K562 (cell line): ENCODE measurements around the gene CTF1. TPM values are rescaled to one million over a fixed set of nuclear protein-coding genes. Genes with fewer than 3 reads are reported as not detected.

ENCODE experiments used
- ARHGAP35 ChIP-seq: fragments of 450-650 bp; IDR thresholded peaks from 2 replicates; pipeline ENCODE4 v1.6.1; 2018; ENCODE audit not compliant: partially characterized antibody
- DACH1 ChIP-seq: fragments of 450-650 bp; IDR thresholded peaks from 2 replicates; pipeline ENCODE4 v1.6.1; 2018; ENCODE audit not compliant: partially characterized antibody
- KDM1A ChIP-seq, 2 experiments: fragments of 450-650 bp; IDR thresholded peaks; 2 replicates each; pipeline ENCODE4 v1.6.1; 2016; ENCODE audit warnings: mild to moderate bottlenecking in 2 of 2
- NRF1 ChIP-seq, 2 experiments: fragments of 450-650 bp; IDR thresholded peaks in 1 of 2; conservative IDR thresholded peaks in 1 of 2; 2 replicates each; pipeline ENCODE4 v1.6.1; 2014; ENCODE audit warnings: mild to moderate bottlenecking in 2 of 2
- PCBP2 ChIP-seq: fragments of 200-400 bp; formaldehyde crosslinking; IDR thresholded peaks from 2 replicates; pipeline ENCODE4 v1.6.1; 2018; ENCODE audit warnings: low read length, low read depth, mild to moderate bottlenecking, moderate library complexity; ENCODE audit not compliant: poor library complexity, severe bottlenecking
- RCOR1 ChIP-seq, 2 experiments: IDR thresholded peaks; 2 replicates each; pipeline ENCODE4 v1.6.1; 2012; ENCODE audit warnings: low read depth in 2 of 2, low read length in 2 of 2, borderline replicate concordance in 1 of 2, improper control_type of control experiment in 1 of 2
- TBL1XR1 ChIP-seq, 2 experiments: IDR thresholded peaks; 2 replicates each; pipeline ENCODE4 v1.6.1; 2012; ENCODE audit warnings: improper control_type of control experiment in 2 of 2, low read length in 2 of 2, mild to moderate bottlenecking in 1 of 2
- TCF3 ChIP-seq: sonication (generic); formaldehyde crosslinking; IDR thresholded peaks from 2 replicates; pipeline ENCODE4 v1.4.0; 2020; ENCODE audit warnings: mild to moderate bottlenecking, missing genetic modification reagents
- polyA plus RNA-seq, 8 experiments: library from polyadenylated mRNA; depleted of rRNA in 4 of 8; stranded (reverse) in 5 of 8; unstranded in 3 of 8; fragments of >200 nt; fragmentation: Nextera tagmentation in 2 of 8; fragmentation: Illumina TruSeq in 1 of 8; extraction: Ambion mirVana in 2 of 8; extraction: Trizol in 1 of 8; gene quantifications; 2 replicates each; pipeline versions ENCODE4 v1.2.1 to v1.2.3, GENCODE V29; 2011 to 2014; ENCODE audit warnings: inconsistent platforms in 1 of 8, missing spikeins in 1 of 8
- total RNA-seq, 7 experiments: library from RNA; depleted of rRNA in 6 of 7; stranded (reverse); fragments of >200 nt in 6 of 7; fragmentation: Illumina TruSeq in 2 of 7; extraction: Trizol in 2 of 7; gene quantifications; 2 replicates each; pipeline versions ENCODE4 v1.2.1 to v1.2.3, GENCODE V29; 2011 to 2021; ENCODE audit warnings: low replicate concordance in 1 of 7
- TF ChIP-seq, protein P1 (sequence below), 2 experiments: fragments of 450-650 bp in 1 of 2; sonication (generic) in 1 of 2; formaldehyde crosslinking in 1 of 2; IDR thresholded peaks; 2 replicates each; pipeline versions ENCODE4 v1.7.1 to v1.9.0; 2016 to 2022; ENCODE audit warnings: inconsistent platforms in 1 of 2, mild to moderate bottlenecking in 1 of 2, missing genetic modification reagents in 1 of 2
- TF ChIP-seq, protein P2 (sequence below), 2 experiments: IDR thresholded peaks; 2 replicates each; pipeline ENCODE4 v1.6.1; 2011; ENCODE audit warnings: borderline replicate concordance in 1 of 2, control low read depth in 1 of 2, low read depth in 1 of 2, low read length in 1 of 2, mild to moderate bottlenecking in 1 of 2, mixed read lengths in 1 of 2, moderate library complexity in 1 of 2; ENCODE audit not compliant: insufficient read depth in 1 of 2, insufficient read length in 1 of 2, poor library complexity in 1 of 2, severe bottlenecking in 1 of 2; ENCODE audit errors: extremely low read depth in 1 of 2
- TF ChIP-seq, protein P3 (sequence below), 2 experiments: fragments of 450-650 bp; IDR thresholded peaks; 2 replicates each; pipeline ENCODE4 v1.6.1; 2016
- TF ChIP-seq, protein P4 (sequence below): fragments of 450-650 bp; IDR thresholded peaks from 2 replicates; pipeline ENCODE4 v1.7.0; 2016; ENCODE audit warnings: borderline replicate concordance

Gene CTF1
- total and polyA plus RNA-seq, 9 of the 15 experiments (the other 6 are each of a cell fraction or from before 2014, with no cell fraction given): 0.24 to 2.5 (median 0.44) TPM

DNA sequence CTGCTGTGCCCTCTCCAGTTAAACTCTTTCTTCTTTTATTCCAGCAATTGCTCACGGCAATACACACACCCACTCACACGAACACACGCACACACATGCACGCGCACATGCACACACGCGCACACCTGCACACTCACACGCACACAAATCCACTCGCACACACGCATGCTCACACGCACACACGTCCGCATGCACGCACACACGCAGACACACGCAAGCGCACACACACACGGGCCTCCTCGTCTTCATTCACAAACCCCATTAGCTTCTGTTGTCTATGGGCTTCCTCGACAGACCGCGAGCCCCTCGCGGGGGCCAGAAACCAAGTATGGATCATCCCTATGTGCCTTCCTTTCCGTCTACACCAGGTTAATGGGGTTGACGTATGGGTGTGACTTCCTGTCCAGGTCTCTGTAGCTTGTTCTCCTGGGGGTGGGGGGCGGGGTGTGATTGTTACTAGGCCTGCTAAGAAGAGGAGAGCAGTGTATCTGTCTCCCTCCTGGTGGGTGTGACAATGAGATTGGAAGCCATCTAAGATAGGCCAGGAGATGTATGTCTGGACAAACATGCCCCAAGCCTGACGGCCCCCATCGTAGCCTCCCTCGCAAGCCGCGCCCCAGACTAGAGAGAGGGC, 670 bp upstream of the CTF1 start (continued):
- TF ChIP-seq, protein P1, sequence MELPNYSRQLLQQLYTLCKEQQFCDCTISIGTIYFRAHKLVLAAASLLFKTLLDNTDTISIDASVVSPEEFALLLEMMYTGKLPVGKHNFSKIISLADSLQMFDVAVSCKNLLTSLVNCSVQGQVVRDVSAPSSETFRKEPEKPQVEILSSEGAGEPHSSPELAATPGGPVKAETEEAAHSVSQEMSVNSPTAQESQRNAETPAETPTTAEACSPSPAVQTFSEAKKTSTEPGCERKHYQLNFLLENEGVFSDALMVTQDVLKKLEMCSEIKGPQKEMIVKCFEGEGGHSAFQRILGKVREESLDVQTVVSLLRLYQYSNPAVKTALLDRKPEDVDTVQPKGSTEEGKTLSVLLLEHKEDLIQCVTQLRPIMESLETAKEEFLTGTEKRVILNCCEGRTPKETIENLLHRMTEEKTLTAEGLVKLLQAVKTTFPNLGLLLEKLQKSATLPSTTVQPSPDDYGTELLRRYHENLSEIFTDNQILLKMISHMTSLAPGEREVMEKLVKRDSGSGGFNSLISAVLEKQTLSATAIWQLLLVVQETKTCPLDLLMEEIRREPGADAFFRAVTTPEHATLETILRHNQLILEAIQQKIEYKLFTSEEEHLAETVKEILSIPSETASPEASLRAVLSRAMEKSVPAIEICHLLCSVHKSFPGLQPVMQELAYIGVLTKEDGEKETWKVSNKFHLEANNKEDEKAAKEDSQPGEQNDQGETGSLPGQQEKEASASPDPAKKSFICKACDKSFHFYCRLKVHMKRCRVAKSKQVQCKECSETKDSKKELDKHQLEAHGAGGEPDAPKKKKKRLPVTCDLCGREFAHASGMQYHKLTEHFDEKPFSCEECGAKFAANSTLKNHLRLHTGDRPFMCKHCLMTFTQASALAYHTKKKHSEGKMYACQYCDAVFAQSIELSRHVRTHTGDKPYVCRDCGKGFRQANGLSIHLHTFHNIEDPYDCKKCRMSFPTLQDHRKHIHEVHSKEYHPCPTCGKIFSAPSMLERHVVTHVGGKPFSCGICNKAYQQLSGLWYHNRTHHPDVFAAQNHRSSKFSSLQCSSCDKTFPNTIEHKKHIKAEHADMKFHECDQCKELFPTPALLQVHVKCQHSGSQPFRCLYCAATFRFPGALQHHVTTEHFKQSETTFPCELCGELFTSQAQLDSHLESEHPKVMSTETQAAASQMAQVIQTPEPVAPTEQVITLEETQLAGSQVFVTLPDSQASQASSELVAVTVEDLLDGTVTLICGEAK (IDR thresholded peaks at IDR 0.05): peak; percentile 66
- TF ChIP-seq, protein P1 (CRISPR knock-in tag; IDR thresholded peaks at IDR 0.05): no peak
- TF ChIP-seq, protein P2, sequence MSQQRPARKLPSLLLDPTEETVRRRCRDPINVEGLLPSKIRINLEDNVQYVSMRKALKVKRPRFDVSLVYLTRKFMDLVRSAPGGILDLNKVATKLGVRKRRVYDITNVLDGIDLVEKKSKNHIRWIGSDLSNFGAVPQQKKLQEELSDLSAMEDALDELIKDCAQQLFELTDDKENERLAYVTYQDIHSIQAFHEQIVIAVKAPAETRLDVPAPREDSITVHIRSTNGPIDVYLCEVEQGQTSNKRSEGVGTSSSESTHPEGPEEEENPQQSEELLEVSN (IDR thresholded peaks at IDR 0.05; ENCODE audit: borderline replicate concordance in 1 of 2, extremely low read depth in 1 of 2, insufficient read depth in 1 of 2, insufficient read length in 1 of 2, low read depth in 1 of 2, low read length in 1 of 2, poor library complexity in 1 of 2, severe bottlenecking in 1 of 2): peak in 1 of 2 experiments; percentile 24
- TF ChIP-seq RCOR1 (IDR thresholded peaks at IDR 0.05; ENCODE audit: borderline replicate concordance in 1 of 2, low read depth in 2 of 2, low read length in 2 of 2) (0 out of 4 replicates have a peak, but pooled peaks of 1 of the 2 experiments have one; percentile 8), KDM1A (IDR thresholded peaks at IDR 0.05) (peak in 1 of 2 experiments; percentile 65; a peak in 1 of 4 replicates), TBL1XR1 (IDR thresholded peaks at IDR 0.05; ENCODE audit: low read length in 2 of 2) (peak in 1 of 2 experiments; percentile 47; a peak in 1 of 4 replicates), PCBP2 (no peak), DACH1 (no peak), TCF3 (CRISPR knock-in tag) (peak; percentile 40; the same call in 1 of the 2 replicates), ARHGAP35 (peak; percentile 35), NRF1 (conservative IDR thresholded peaks at IDR 0.05 in 1 of 2, IDR thresholded peaks at IDR 0.05 in 1 of 2) (peak; percentile 82 to 85)
- TF ChIP-seq, protein P3, sequence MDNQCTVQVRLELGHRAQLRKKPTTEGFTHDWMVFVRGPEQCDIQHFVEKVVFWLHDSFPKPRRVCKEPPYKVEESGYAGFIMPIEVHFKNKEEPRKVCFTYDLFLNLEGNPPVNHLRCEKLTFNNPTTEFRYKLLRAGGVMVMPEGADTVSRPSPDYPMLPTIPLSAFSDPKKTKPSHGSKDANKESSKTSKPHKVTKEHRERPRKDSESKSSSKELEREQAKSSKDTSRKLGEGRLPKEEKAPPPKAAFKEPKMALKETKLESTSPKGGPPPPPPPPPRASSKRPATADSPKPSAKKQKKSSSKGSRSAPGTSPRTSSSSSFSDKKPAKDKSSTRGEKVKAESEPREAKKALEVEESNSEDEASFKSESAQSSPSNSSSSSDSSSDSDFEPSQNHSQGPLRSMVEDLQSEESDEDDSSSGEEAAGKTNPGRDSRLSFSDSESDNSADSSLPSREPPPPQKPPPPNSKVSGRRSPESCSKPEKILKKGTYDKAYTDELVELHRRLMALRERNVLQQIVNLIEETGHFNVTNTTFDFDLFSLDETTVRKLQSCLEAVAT (IDR thresholded peaks at IDR 0.05): peak; percentile 40 to 83; a peak in 3 of 4 replicates
- TF ChIP-seq, protein P4, sequence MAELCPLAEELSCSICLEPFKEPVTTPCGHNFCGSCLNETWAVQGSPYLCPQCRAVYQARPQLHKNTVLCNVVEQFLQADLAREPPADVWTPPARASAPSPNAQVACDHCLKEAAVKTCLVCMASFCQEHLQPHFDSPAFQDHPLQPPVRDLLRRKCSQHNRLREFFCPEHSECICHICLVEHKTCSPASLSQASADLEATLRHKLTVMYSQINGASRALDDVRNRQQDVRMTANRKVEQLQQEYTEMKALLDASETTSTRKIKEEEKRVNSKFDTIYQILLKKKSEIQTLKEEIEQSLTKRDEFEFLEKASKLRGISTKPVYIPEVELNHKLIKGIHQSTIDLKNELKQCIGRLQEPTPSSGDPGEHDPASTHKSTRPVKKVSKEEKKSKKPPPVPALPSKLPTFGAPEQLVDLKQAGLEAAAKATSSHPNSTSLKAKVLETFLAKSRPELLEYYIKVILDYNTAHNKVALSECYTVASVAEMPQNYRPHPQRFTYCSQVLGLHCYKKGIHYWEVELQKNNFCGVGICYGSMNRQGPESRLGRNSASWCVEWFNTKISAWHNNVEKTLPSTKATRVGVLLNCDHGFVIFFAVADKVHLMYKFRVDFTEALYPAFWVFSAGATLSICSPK: peak; percentile 61; the same call in 1 of the 2 replicates
